ENCODE data around the gene FXYD3.

DNA sequence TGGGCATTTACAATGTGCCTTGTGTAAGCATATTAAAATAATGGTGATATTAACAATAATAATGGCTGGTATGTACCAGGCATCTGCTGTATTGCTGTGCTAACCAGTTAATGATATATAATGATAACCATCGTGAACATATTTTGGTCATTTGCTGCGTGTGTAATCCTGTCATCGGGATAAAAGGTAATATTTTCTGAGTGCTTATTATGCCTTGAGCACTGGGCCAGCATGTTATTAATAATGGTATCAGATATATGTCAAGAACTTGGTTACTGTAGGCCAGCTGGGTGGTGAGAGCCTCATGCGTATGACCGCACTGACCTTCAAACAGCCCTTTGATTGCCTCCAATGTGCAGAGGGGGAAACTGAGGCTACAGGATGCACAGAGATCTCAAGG, 22.2 kb upstream of the FXYD3 start:
- no peak for TF ChIP-seq POLR2AphosphoS5 (IDR thresholded peaks at IDR 0.05; ENCODE audit: low read depth, low read length)
- no peak for TF ChIP-seq SIN3A (IDR thresholded peaks at IDR 0.05; ENCODE audit: borderline replicate concordance, insufficient read depth, low read length)
- TF ChIP-seq REST (IDR thresholded peaks at IDR 0.05; ENCODE audit: insufficient read depth in 1 of 2, low read depth in 2 of 2, low read length in 2 of 2) = no peak
- no peak for TF ChIP-seq TAF1 (IDR thresholded peaks at IDR 0.05; ENCODE audit: borderline replicate concordance, insufficient read depth, low read length)
- no peak for TF ChIP-seq FOXP2 (optimal IDR thresholded peaks at IDR 0.05; ENCODE audit: borderline replicate concordance, extremely low read depth, extremely low read length, insufficient read depth)

Measured in PFSK-1 (cell line).